GM12875 (cell line): ENCODE results near the gene INKA1.
"Not testable (repeated sequence)": the region's sequence is repeated elsewhere in the genome, so short reads cannot be mapped to it uniquely, and the experiment has no call there.

ENCODE experiments used
- H3K4me3 ChIP-seq: one replicate; pipeline ENCODE4 v1.5.1; 2011; ENCODE audit warnings: low read depth, low read length, control low read depth
- TF ChIP-seq, protein P1 (sequence below): IDR thresholded peaks from 2 replicates; pipeline ENCODE4 v1.5.1; 2011; ENCODE audit warnings: low read depth, mild to moderate bottlenecking, control low read depth, inconsistent platforms, low read length, moderate library complexity, borderline replicate concordance; ENCODE audit not compliant: insufficient read depth

Gene INKA1

DNA sequence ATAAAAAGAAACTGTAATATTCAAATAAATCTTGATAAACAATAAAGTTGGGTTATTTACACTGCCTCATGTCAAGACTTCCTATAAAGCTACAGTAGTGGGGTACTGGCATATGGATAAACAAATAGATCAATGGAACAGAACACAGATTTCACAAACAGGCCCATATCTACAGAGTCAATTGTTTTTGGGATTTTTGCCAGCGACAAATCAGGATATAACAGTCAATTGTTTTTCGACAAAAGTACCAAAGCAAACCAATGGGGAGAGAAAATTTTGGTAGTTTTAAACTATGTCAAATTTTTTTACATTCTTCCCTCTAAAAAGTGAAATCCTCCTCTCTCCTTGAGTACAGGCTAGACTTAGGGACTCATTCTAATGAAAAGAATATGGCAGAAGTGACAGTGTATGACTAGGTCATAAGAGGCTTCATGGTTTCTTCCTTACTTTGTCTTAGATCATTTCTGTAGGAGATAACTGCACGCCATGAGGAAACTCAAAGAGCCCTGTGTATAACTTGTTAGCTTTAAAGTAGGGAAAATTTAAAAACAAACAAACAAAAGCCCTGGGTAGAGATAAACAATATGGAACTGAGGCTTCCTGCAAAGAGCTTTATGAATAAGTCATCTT is 33.7 kb upstream of the INKA1 start:
- H3K4me3 ChIP-seq, result no peak overlapping the region
- TF ChIP-seq, protein P1, sequence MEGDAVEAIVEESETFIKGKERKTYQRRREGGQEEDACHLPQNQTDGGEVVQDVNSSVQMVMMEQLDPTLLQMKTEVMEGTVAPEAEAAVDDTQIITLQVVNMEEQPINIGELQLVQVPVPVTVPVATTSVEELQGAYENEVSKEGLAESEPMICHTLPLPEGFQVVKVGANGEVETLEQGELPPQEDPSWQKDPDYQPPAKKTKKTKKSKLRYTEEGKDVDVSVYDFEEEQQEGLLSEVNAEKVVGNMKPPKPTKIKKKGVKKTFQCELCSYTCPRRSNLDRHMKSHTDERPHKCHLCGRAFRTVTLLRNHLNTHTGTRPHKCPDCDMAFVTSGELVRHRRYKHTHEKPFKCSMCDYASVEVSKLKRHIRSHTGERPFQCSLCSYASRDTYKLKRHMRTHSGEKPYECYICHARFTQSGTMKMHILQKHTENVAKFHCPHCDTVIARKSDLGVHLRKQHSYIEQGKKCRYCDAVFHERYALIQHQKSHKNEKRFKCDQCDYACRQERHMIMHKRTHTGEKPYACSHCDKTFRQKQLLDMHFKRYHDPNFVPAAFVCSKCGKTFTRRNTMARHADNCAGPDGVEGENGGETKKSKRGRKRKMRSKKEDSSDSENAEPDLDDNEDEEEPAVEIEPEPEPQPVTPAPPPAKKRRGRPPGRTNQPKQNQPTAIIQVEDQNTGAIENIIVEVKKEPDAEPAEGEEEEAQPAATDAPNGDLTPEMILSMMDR, result no peak

DNA sequence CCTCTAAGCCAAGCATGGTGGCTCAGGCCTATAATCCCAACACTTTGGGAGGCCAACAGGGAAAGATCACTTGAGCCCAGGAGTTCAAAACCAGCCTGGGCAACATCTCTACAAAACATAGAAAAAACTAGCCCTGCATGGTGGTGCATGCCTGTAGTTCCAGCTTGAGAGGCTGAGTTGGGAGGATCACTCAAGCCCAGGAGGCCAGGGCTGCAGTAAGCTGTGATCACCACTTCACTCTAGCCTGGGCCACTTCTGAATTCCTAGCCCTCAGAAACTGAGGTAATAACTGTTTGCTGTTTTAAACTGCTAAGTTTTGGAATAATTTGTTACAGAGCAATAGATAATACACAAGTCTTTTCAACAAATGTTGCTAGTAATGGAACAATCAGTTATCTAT is 33.1 kb upstream of the INKA1 start:
- TF ChIP-seq, protein P1, result no peak
- no peak overlapping the region for H3K4me3 ChIP-seq

DNA sequence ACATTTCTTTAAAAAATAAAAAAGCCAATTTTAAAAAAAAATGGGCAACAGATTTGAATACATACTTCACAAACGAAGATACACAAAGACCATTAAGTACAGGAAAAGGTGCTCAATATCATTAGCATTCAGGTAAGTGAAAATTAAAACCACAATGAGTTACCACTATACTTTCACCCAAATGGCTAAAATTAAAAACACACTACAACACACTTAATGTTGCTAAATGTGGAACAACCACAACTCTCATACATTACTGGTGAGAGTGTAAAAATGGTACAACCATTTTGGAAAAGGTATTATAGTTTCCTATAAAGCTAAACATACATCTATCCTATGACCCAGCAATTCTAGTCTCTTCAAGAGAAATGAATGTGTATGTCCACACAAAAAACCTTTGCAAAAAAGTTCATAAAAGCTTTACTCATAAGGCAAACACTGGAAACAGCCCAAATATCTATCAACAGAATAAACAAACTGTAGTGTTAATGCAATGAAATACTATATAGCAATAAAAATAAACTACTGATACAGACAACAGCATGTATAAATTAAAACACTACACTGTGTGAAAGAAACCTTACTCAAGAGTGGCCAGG is 31.6 kb upstream of the INKA1 start:
- TF ChIP-seq, protein P1, result no peak
- H3K4me3 ChIP-seq, result no peak overlapping the region

DNA sequence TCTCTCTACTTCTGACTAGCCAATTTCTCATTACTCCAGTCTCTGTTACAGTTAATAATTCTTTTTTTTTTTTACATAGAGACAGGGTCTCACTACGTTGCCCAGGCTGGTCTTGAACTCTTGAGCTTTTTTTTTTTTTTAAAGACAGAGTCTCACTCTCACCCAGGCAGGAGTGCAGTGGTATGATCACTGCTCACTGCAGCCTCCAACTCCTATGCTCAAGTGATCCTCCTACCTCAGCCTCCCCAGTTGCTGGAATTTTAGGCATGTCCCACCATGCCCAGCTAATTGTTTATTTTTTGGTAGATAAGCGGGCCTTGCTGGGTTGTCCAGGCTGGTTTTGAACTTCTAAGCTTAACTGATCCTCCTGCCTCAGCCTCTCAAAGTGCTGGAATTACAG is 30.4 kb upstream of the INKA1 start:
- TF ChIP-seq, protein P1, result no peak

GRCh38 chr3:49775538-49775937 is 27.5 kb upstream of the INKA1 start:
- no peak overlapping the region for H3K4me3 ChIP-seq
- TF ChIP-seq, protein P1, result no peak

More for the DNA sequence above, 30.4 kb upstream of the INKA1 start:
- no peak overlapping the region for H3K4me3 ChIP-seq

DNA sequence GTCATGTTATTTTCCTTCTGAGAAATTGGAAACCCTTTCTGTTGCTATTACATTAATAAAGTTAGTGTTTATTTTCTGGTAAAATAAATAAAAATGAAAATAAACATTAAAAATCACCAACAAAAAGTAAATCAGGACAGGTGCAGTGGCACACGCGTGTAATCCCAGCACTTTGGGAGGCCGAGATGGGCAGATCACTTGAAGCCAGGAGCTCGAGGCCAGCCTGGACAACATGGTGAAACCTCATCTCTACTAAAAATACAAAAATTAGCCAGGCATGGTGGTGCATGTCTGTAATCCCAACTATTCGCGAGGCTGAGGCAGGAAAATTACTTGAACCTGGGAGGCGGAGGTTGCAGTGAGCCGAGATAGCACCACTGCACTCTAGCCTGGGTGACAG is 27.0 kb upstream of the INKA1 start:
- H3K4me3 ChIP-seq, result not testable (repeated sequence)

- no peak overlapping the region for H3K4me3 ChIP-seq
- TF ChIP-seq, protein P1, result no peak
Measured at GRCh38 chr3:49779358-49780079, 23.5 kb upstream of the INKA1 start.
